ENCODE measurements around the gene BCL6B.
"Not testable (repeated sequence)": the region's sequence is repeated elsewhere in the genome, so short reads cannot be mapped to it uniquely, and the experiment has no call there.

BCL6B gene

GRCh38 chr17:7029659-7030058, 6.8 kb downstream of the BCL6B start:
- peak; percentile 35 for DNase-seq

- DNase-seq = no peak
These were observed 12.2 kb downstream of the BCL6B start for GRCh38 chr17:7034955-7035590.

- peak; percentile 95 for DNase-seq
These were observed 12.9 kb downstream of the BCL6B start, which contains the start of gene SLC16A13 for GRCh38 chr17:7035591-7036368. Gene SLC16A13, plus strand, starts transcription at chr17:7036015. Its CDS starts 368 bp downstream, at chr17:7036383.

- DNase-seq = no peak
These were observed 15.4 kb downstream of the BCL6B start for GRCh38 chr17:7038025-7038862.

- no peak for DNase-seq
These were observed 17.0 kb downstream of the BCL6B start for GRCh38 chr17:7039832-7040231.

GRCh38 chr17:7041607-7042500, 19.0 kb downstream of the BCL6B start:
- DNase-seq = no peak

GRCh38 chr17:7042501-7043181, 19.8 kb downstream of the BCL6B start:
- peak; percentile 29 for DNase-seq

GRCh38 chr17:7043182-7043496, 20.3 kb downstream of the BCL6B start:
- DNase-seq = no peak

- no peak for DNase-seq
These were observed 20.8 kb downstream of the BCL6B start, which contains the start of gene SLC16A11 for GRCh38 chr17:7043497-7044198. Gene SLC16A11, minus strand, starts transcription at chr17:7044092. Its CDS starts 579 bp downstream, at chr17:7043513.

- DNase-seq = peak; percentile 41
These were observed 22.8 kb downstream of the BCL6B start for GRCh38 chr17:7045492-7046126.

GRCh38 chr17:7046127-7046724, 23.4 kb downstream of the BCL6B start:
- no peak for DNase-seq

- DNase-seq = peak; percentile 58
These were observed 24.0 kb downstream of the BCL6B start for GRCh38 chr17:7046725-7047397.

- DNase-seq = no peak
These were observed 24.7 kb downstream of the BCL6B start for GRCh38 chr17:7047566-7047965.

GRCh38 chr17:7048968-7049367, 26.1 kb downstream of the BCL6B start:
- DNase-seq = no peak

GRCh38 chr17:7050583-7050982, 27.7 kb downstream of the BCL6B start:
- not testable (repeated sequence) for DNase-seq

GRCh38 chr17:7056386-7056785, 33.5 kb downstream of the BCL6B start:
- DNase-seq = no peak

- DNase-seq = no peak
These were observed 36.1 kb downstream of the BCL6B start for GRCh38 chr17:7058831-7059447.

GRCh38 chr17:7060165-7060891, 37.5 kb downstream of the BCL6B start:
- no peak for DNase-seq
